A549 (cell line): ENCODE data around the gene GTPBP1. TPM values are rescaled to one million over a fixed set of nuclear protein-coding genes. Genes with fewer than 3 reads are reported as not detected.

Source experiments
- ATAC-seq, 2 experiments: fragments of 200-7000 bp in 1 of 2; fragments of >200 bp in 1 of 2; cut with Nextera tagmentation in 1 of 2; cut with Tn5 transposase in 1 of 2; 3 replicates each; pipeline versions ENCODE4 v1.8.0 to v1.9.1; 2018 to 2020; ENCODE audit warnings: mild to moderate bottlenecking in 1 of 2, moderate library complexity in 1 of 2
- CTCF ChIA-PET: fragments of 300-600 bp; sonication (Branson Sonifier 250); formaldehyde crosslinking; extraction: SDS; loops from one replicate; lab custom pipeline; 2021; ENCODE audit warnings: antibody characterized with exemption, inconsistent platforms; lab: Yijun Ruan, JAX
- POLR2A ChIA-PET: fragments of 350-600 bp; formaldehyde crosslinking; extraction: SDS; loops from one replicate; lab custom pipeline; 2021; ENCODE audit warnings: antibody characterized with exemption, inconsistent platforms; lab: Yijun Ruan, JAX
- DNase-seq, 2 experiments: peaks; one replicate each; pipeline versions ENCODE4 v3.0.0 to v3.0.0-alpha.2; 2011 to 2016; ENCODE audit warnings: low read depth in 1 of 2, low spot score in 1 of 2
- FAIRE-seq: peaks from 2 replicates; lab custom pipeline; 2011; peaks lifted over from hg19 to GRCh38; lab: Jason Lieb, UNC
- H3K27ac ChIP-seq, 2 experiments: fragments of >200 bp; sonication (Bioruptor Twin); formaldehyde crosslinking; 3 replicates each; pipeline ENCODE4 v1.5.1; 2016 to 2017
- H3K4me1 ChIP-seq: fragments of >200 bp; sonication (Bioruptor Twin); formaldehyde crosslinking; 3 replicates; pipeline ENCODE4 v1.6.1; 2016
- H3K4me2 ChIP-seq: fragments of >200 bp; sonication (Bioruptor Twin); formaldehyde crosslinking; 3 replicates; pipeline ENCODE4 v1.6.1; 2016
- H3K4me3 ChIP-seq: fragments of >200 bp; sonication (Bioruptor Twin); formaldehyde crosslinking; 3 replicates; pipeline ENCODE4 v1.5.1; 2016
- H3K9me3 ChIP-seq: fragments of >200 bp; sonication (Bioruptor Twin); formaldehyde crosslinking; 3 replicates; pipeline ENCODE4 v1.6.1; 2016
- CBX8 ChIP-seq: fragments of 200-600 bp; sonication (generic); IDR thresholded peaks from 2 replicates; pipeline ENCODE4 v1.6.1; 2016
- CEBPB ChIP-seq, 2 experiments: fragments of >200 bp in 1 of 2; sonication (Bioruptor Twin) in 1 of 2; formaldehyde crosslinking in 1 of 2; IDR thresholded peaks; 2 replicates each; pipeline ENCODE4 v1.6.1; 2012 to 2016
- EHF ChIP-seq: fragments of 250-450 bp; sonication (Bioruptor Pico); IDR thresholded peaks from 2 replicates; pipeline ENCODE4 v1.5.0; 2020; ENCODE audit warnings: mild to moderate bottlenecking
- EP300 ChIP-seq, 2 experiments: fragments of >200 bp; sonication (Bioruptor Twin); formaldehyde crosslinking; IDR thresholded peaks; 2 replicates in 1 of 2; 3 replicates in 1 of 2; pipeline ENCODE4 v1.6.1; 2016 to 2017
- ESRRA ChIP-seq: fragments of 150-350 bp; IDR thresholded peaks from 2 replicates; pipeline ENCODE4 v1.6.1; 2014; ENCODE audit warnings: mild to moderate bottlenecking, low read length, borderline replicate concordance
- FOSL2 ChIP-seq, 2 experiments: fragments of 450-650 bp in 1 of 2; fragments of >200 bp in 1 of 2; sonication (Bioruptor Twin) in 1 of 2; formaldehyde crosslinking; IDR thresholded peaks; 2 replicates each; pipeline versions ENCODE4 v1.5.0 to v1.6.1; 2016 to 2020; ENCODE audit warnings: mild to moderate bottlenecking in 1 of 2, moderate library complexity in 1 of 2
- GATA3 ChIP-seq: IDR thresholded peaks from 2 replicates; pipeline ENCODE4 v1.6.1; 2012; ENCODE audit warnings: borderline replicate concordance
- HOXA7 ChIP-seq: fragments of 250-450 bp; sonication (Bioruptor Pico); IDR thresholded peaks from 2 replicates; pipeline ENCODE4 v1.5.0; 2020; ENCODE audit warnings: mild to moderate bottlenecking, moderate library complexity
- JUNB ChIP-seq: fragments of >200 bp; sonication (Bioruptor Twin); formaldehyde crosslinking; IDR thresholded peaks from 2 replicates; pipeline ENCODE4 v1.6.1; 2016
- KDM1A ChIP-seq: fragments of 200-600 bp; sonication (generic); IDR thresholded peaks from 2 replicates; pipeline ENCODE4 v1.6.1; 2016; ENCODE audit warnings: low read depth, mild to moderate bottlenecking
- KDM5A ChIP-seq: fragments of 200-600 bp; sonication (generic); IDR thresholded peaks from 2 replicates; pipeline ENCODE4 v1.6.1; 2016; ENCODE audit warnings: antibody characterized with exemption, mild to moderate bottlenecking
- MAFK ChIP-seq: fragments of 450-650 bp; IDR thresholded peaks from 2 replicates; pipeline ENCODE4 v1.6.1; 2014; ENCODE audit not compliant: partially characterized antibody
- RAD21 ChIP-seq, 2 experiments: fragments of >200 bp in 1 of 2; sonication (Bioruptor Twin) in 1 of 2; formaldehyde crosslinking in 1 of 2; IDR thresholded peaks in 1 of 2; conservative IDR thresholded peaks in 1 of 2; 2 replicates in 1 of 2; 3 replicates in 1 of 2; pipeline ENCODE4 v1.6.1; 2012 to 2018; ENCODE audit warnings: inconsistent platforms in 1 of 2
- TFCP2L1 ChIP-seq: fragments of 250-450 bp; sonication (Bioruptor Pico); IDR thresholded peaks from 2 replicates; pipeline ENCODE4 v1.5.0; 2021; ENCODE audit warnings: mild to moderate bottlenecking
- TP53 ChIP-seq: fragments of 250-450 bp; sonication (Bioruptor Pico); IDR thresholded peaks from 2 replicates; pipeline ENCODE4 v1.5.0; 2021; ENCODE audit warnings: mild to moderate bottlenecking, moderate library complexity
- ZNF302 ChIP-seq: fragments of 250-450 bp; sonication (Bioruptor Pico); IDR thresholded peaks from 2 replicates; pipeline ENCODE4 v1.9.0; 2021; ENCODE audit warnings: inconsistent platforms, mild to moderate bottlenecking, moderate library complexity
- ZSCAN20 ChIP-seq: fragments of 250-450 bp; sonication (Bioruptor Pico); IDR thresholded peaks from 2 replicates; pipeline ENCODE4 v1.8.0; 2022; ENCODE audit warnings: mild to moderate bottlenecking, moderate library complexity
- WGBS: methylation state at CpG from one replicate; pipeline ENCODE4 v1.1.6; 2017; ENCODE audit errors: missing lambda C conversion rate; 5-methylcytosine and 5-hydroxymethylcytosine counted together
- polyA plus RNA-seq, 4 experiments: library from polyadenylated mRNA; depleted of rRNA in 3 of 4; stranded (reverse); fragments of >200 nt; fragmentation: RNase III in 1 of 4; extraction: RNeasy Plus Mini Kit Qiagen cat#74134 plus additional on column Dnase treatment in 1 of 4; gene quantifications; 2 replicates in 3 of 4; 3 replicates in 1 of 4; pipeline ENCODE4 v1.2.3, GENCODE V29; 2011 to 2017
- TF ChIP-seq, protein P1 (sequence below): fragments of >200 bp; sonication (Bioruptor Twin); formaldehyde crosslinking; IDR thresholded peaks from 2 replicates; pipeline ENCODE4 v1.6.1; 2016
- TF ChIP-seq, protein P2 (sequence below): IDR thresholded peaks from 2 replicates; pipeline ENCODE4 v1.6.1; 2012; ENCODE audit warnings: low read depth, borderline replicate concordance
- TF ChIP-seq, protein P3 (sequence below): fragments of >200 bp; sonication (Bioruptor Twin); formaldehyde crosslinking; IDR thresholded peaks from 3 replicates; pipeline ENCODE4 v1.6.1; 2016
- TF ChIP-seq, protein P4 (sequence below): fragments of 150-350 bp; IDR thresholded peaks from 2 replicates; pipeline ENCODE4 v1.6.1; 2014; ENCODE audit warnings: low read depth, mild to moderate bottlenecking, low read length
- TF ChIP-seq, protein P5 (sequence below): fragments of 450-650 bp; IDR thresholded peaks from 2 replicates; pipeline ENCODE4 v1.6.1; 2014; ENCODE audit warnings: antibody characterized with exemption
- TF ChIP-seq, protein P6 (sequence below): IDR thresholded peaks from 2 replicates; pipeline ENCODE4 v1.6.1; 2012
- TF ChIP-seq, protein P7 (sequence below): fragments of >200 bp; sonication (Bioruptor Twin); formaldehyde crosslinking; IDR thresholded peaks from 3 replicates; pipeline ENCODE4 v1.5.1; 2016

Gene GTPBP1
- polyA plus RNA-seq, 2 of the 4 experiments (the other 2 are of a cell fraction): 9.0 to 15.1 TPM

DNA sequence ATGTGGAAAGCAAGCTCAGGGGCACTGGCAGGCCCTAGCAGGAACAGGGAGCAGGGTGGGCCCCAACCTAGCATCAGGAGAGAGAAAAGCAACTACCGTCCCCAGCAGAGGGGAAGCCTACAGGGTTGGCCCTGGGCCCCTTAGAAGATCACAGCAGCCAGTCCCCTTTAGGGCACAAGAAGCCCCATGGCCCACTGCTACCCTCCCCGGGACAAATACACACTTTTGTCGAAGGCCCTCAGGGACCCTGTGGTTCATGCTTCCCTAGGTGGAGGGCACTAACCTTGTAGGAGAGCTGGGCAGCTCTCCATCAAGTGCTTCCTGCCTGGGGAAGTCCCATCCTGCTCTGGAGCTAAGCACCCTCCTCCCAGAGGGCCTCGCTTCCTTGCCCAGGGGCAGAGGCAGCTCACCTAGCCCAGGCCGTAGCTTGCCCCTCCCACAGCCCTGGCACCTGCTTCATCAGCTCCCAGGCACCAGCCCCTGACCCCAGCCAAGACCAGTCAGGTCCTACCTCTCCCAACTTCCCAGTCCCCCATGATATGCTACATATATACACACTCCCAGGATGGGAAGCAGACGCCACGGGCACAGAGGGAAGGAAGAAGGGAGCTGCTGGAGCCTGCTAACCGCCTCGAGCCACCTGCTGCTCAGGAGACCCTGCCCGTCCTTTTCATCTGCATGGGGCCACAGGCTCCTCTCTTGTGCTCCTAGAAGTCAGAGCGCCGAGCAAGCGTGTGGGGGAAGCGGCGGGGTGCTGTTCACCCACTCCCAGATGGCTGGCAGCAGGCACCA is 29.9 kb downstream of the GTPBP1 start:
- ChIA-PET CTCF (interaction anchor here (0.9 to 7.4 kb wide), 8 partner anchors 8 to 779 kb away, joined by 3 to 69 read pairs (median 4); no protein-coding TSS in a partner anchor), POLR2A (no interaction called here)
- Histone ChIP-seq H3K4me1 (no peaks in the 10 kb centered on the region), H3K4me2 (no peak overlapping the region), H3K9me3 (no peaks in the 10 kb centered on the region), H3K27ac (no peak overlapping the region), H3K4me3 (no peak overlapping the region)
- TF ChIP-seq, protein P1, sequence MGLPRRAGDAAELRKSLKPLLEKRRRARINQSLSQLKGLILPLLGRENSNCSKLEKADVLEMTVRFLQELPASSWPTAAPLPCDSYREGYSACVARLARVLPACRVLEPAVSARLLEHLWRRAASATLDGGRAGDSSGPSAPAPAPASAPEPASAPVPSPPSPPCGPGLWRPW: no peak
- no peak for TF ChIP-seq KDM5A
- TF ChIP-seq EHF (CRISPR knock-in tag): no peak
- TF ChIP-seq, protein P2, sequence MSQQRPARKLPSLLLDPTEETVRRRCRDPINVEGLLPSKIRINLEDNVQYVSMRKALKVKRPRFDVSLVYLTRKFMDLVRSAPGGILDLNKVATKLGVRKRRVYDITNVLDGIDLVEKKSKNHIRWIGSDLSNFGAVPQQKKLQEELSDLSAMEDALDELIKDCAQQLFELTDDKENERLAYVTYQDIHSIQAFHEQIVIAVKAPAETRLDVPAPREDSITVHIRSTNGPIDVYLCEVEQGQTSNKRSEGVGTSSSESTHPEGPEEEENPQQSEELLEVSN: no peak
- no peak for TF ChIP-seq CEBPB (IDR thresholded peaks at IDR 0.05)
- ATAC-seq: no peak
- WGBS: 93% methylated on average over 9 of the region's 15 CpGs
- no peak for DNase-seq
- FAIRE-seq: no peak

DNA sequence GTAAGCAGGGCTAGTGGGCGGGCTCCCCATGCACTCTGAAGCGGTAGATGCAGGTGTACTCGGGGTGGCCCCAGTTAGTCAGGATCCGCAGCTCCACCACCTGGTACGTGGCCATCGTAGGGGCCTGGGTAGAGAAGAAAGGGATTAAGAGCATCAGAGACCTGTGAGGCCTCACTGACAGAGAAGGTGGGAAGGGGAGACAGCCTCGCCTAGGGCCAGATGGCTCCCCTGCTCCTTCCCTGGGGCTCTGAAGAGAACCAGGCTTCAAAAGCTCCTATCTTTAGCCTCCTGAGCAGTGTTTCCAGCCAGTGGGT is 30.5 kb downstream of the GTPBP1 start:
- Histone ChIP-seq H3K4me3 (no peak overlapping the region), H3K4me2 (no peak overlapping the region), H3K4me1 (no peaks in the 10 kb centered on the region), H3K9me3 (no peaks in the 10 kb centered on the region), H3K27ac (no peak overlapping the region)
- no peak for FAIRE-seq
- WGBS: 86% methylated on average over 6 of the region's 7 CpGs
- ChIA-PET POLR2A (no interaction called here), CTCF (interaction anchor here (1.0 to 7.4 kb wide), 5 partner anchors 11 to 778 kb away, joined by 3 to 69 read pairs (median 3); no protein-coding TSS in a partner anchor)
- no peak for DNase-seq
- TF ChIP-seq KDM1A (no peak), ZSCAN20 (CRISPR knock-in tag) (no peak), ESRRA (no peak), ZNF302 (CRISPR knock-in tag) (no peak), RAD21 (conservative IDR thresholded peaks at IDR 0.05 in 1 of 2, IDR thresholded peaks at IDR 0.05 in 1 of 2) (no peak), TP53 (no peak), GATA3 (no peak)
- TF ChIP-seq, protein P3, sequence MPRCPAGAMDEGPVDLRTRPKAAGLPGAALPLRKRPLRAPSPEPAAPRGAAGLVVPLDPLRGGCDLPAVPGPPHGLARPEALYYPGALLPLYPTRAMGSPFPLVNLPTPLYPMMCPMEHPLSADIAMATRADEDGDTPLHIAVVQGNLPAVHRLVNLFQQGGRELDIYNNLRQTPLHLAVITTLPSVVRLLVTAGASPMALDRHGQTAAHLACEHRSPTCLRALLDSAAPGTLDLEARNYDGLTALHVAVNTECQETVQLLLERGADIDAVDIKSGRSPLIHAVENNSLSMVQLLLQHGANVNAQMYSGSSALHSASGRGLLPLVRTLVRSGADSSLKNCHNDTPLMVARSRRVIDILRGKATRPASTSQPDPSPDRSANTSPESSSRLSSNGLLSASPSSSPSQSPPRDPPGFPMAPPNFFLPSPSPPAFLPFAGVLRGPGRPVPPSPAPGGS: no peak
- ATAC-seq: no peak

DNA sequence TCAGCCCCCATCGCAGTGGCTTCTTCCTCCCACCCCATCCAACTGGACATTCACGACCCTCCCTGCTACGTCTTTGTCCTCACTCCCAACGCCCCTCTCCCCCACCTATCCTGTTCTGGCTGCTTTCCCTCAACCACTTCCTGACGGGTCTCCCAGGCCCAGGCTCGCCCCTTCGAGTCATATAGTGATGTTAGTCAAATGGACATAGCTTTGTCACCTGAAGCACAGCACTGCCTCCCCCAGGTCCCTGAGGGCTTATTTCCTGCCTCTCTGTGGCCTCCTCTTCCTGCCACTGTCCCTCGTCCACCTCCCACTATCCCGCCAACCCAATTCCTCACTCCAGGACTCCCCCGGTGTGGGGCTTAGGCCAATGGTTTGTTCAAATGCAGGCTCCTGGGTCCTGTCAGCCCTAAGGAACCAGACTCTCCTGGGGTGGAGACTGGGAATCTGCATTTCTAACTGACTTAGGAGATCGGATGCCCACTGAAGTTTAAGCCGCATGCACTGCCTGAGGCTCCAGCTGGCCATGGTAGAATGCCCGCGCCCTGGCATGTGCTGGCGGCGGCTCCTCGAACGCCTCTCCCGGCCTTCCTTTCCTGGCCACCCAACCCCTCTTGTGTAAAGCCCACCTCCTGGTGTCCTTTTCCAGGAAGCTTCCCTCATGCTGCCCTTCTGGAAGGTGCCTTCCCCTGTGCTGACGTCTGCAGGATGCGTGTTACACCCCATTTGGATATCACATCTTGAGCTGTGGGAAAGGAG is 31.7 kb downstream of the GTPBP1 start:
- Histone ChIP-seq H3K9me3 (no peaks in the 10 kb centered on the region), H3K27ac (no peak overlapping the region), H3K4me2 (no peak overlapping the region), H3K4me3 (no peak overlapping the region), H3K4me1 (no peaks in the 10 kb centered on the region)
- DNase-seq (no peak), ATAC-seq (no peak), FAIRE-seq (no peak)
- ChIA-PET CTCF (interaction anchor here (0.6 to 7.4 kb wide), 2 partner anchors 14 to 34 kb away, joined by 3 to 69 read pairs; no protein-coding TSS in a partner anchor), POLR2A (no interaction called here)
- 86% methylated on average over 21 of the region's 21 CpGs for WGBS
- TF ChIP-seq FOSL2 (IDR thresholded peaks at IDR 0.05) (no peak), FOSL2 (CRISPR knock-in tag; IDR thresholded peaks at IDR 0.05) (no peak), JUNB (no peak), CBX8 (no peak), TFCP2L1 (CRISPR knock-in tag) (no peak), MAFK (no peak), HOXA7 (CRISPR knock-in tag) (no peak), EP300 (IDR thresholded peaks at IDR 0.05) (no peak)
- TF ChIP-seq, protein P4, sequence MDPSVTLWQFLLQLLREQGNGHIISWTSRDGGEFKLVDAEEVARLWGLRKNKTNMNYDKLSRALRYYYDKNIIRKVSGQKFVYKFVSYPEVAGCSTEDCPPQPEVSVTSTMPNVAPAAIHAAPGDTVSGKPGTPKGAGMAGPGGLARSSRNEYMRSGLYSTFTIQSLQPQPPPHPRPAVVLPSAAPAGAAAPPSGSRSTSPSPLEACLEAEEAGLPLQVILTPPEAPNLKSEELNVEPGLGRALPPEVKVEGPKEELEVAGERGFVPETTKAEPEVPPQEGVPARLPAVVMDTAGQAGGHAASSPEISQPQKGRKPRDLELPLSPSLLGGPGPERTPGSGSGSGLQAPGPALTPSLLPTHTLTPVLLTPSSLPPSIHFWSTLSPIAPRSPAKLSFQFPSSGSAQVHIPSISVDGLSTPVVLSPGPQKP: no peak
- TF ChIP-seq, protein P5, sequence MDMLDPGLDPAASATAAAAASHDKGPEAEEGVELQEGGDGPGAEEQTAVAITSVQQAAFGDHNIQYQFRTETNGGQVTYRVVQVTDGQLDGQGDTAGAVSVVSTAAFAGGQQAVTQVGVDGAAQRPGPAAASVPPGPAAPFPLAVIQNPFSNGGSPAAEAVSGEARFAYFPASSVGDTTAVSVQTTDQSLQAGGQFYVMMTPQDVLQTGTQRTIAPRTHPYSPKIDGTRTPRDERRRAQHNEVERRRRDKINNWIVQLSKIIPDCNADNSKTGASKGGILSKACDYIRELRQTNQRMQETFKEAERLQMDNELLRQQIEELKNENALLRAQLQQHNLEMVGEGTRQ: no peak
- TF ChIP-seq, protein P6, sequence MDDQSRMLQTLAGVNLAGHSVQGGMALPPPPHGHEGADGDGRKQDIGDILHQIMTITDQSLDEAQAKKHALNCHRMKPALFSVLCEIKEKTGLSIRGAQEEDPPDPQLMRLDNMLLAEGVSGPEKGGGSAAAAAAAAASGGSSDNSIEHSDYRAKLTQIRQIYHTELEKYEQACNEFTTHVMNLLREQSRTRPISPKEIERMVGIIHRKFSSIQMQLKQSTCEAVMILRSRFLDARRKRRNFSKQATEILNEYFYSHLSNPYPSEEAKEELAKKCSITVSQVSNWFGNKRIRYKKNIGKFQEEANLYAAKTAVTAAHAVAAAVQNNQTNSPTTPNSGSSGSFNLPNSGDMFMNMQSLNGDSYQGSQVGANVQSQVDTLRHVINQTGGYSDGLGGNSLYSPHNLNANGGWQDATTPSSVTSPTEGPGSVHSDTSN: no peak
- TF ChIP-seq, protein P7, sequence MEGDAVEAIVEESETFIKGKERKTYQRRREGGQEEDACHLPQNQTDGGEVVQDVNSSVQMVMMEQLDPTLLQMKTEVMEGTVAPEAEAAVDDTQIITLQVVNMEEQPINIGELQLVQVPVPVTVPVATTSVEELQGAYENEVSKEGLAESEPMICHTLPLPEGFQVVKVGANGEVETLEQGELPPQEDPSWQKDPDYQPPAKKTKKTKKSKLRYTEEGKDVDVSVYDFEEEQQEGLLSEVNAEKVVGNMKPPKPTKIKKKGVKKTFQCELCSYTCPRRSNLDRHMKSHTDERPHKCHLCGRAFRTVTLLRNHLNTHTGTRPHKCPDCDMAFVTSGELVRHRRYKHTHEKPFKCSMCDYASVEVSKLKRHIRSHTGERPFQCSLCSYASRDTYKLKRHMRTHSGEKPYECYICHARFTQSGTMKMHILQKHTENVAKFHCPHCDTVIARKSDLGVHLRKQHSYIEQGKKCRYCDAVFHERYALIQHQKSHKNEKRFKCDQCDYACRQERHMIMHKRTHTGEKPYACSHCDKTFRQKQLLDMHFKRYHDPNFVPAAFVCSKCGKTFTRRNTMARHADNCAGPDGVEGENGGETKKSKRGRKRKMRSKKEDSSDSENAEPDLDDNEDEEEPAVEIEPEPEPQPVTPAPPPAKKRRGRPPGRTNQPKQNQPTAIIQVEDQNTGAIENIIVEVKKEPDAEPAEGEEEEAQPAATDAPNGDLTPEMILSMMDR: no peak
